GM12878 (cell line): ENCODE data around the gene FLRT1. TPM values are rescaled to one million over a fixed set of nuclear protein-coding genes. Genes with fewer than 3 reads are reported as not detected.

Source experiments
- ATAC-seq: fragments of 200-7000 bp; cut with Tn5 transposase; 3 replicates; pipeline ENCODE4 v1.9.1; 2020; ENCODE audit warnings: mild to moderate bottlenecking, moderate library complexity
- BruUV-seq: library from RNA; stranded (reverse); fragments of 400-500 nt; replicated peaks from 2 replicates; lab custom pipeline; 2021; lab: Mats Ljungman, UMichigan
- CTCF ChIA-PET: fragments of 300-600 bp; sonication (Branson Sonifier 250); formaldehyde crosslinking; extraction: SDS; loops from one replicate; lab custom pipeline; 2021; ENCODE audit warnings: inconsistent platforms; lab: Yijun Ruan, JAX
- POLR2A ChIA-PET: fragments of 350-600 bp; formaldehyde crosslinking; extraction: SDS; loops from one replicate; lab custom pipeline; 2021; ENCODE audit warnings: inconsistent platforms; lab: Charles Lee
- RAD21 ChIA-PET: fragments of 300-600 bp; sonication (Branson Sonifier 250); formaldehyde crosslinking; loops from one replicate; lab custom pipeline; 2023; ENCODE audit warnings: antibody characterized with exemption; ENCODE audit not compliant: unreplicated experiment; lab: Charles Lee
- SMC1A ChIA-PET: fragments of 300-600 bp; sonication (Branson Sonifier 250); formaldehyde crosslinking; loops from one replicate; lab custom pipeline; 2023; ENCODE audit not compliant: unreplicated experiment, uncharacterized antibody; lab: Charles Lee
- DNase-seq: peaks from one replicate; pipeline ENCODE4 v3.0.0-alpha.2; 2011; ENCODE audit warnings: low read depth, low spot score
- FAIRE-seq: peaks from 3 replicates; lab custom pipeline; 2011; peaks lifted over from hg19 to GRCh38; lab: Jason Lieb, UNC
- H2AFZ ChIP-seq: 2 replicates; pipeline ENCODE4 v1.6.0; 2011; ENCODE audit warnings: low read depth, low read length, control low read depth; ENCODE audit not compliant: control insufficient read depth
- H3K27ac ChIP-seq: 2 replicates; pipeline ENCODE4 v1.5.1; 2011; ENCODE audit warnings: control low read depth; ENCODE audit not compliant: control insufficient read depth, insufficient read depth
- H3K27me3 ChIP-seq, 2 experiments: replicated peaks in 1 of 2; 2 replicates each; pipeline versions ENCODE4 v1.6.0 to v1.6.1; 2011; ENCODE audit warnings: low read length in 1 of 2; ENCODE audit not compliant: control insufficient read depth in 2 of 2, insufficient read depth in 2 of 2
- H3K36me3 ChIP-seq, 2 experiments: 2 replicates each; pipeline ENCODE4 v1.5.1; 2011; ENCODE audit warnings: low read length in 1 of 2; ENCODE audit not compliant: control insufficient read depth in 2 of 2, insufficient read depth in 2 of 2
- H3K4me1 ChIP-seq: 2 replicates; pipeline ENCODE4 v1.6.1; 2011; ENCODE audit warnings: mild to moderate bottlenecking, low read length, moderate library complexity, mixed read lengths; ENCODE audit not compliant: control insufficient read depth, insufficient read depth
- H3K4me2 ChIP-seq: 2 replicates; pipeline ENCODE4 v1.6.0; 2011; ENCODE audit warnings: control low read depth; ENCODE audit not compliant: control insufficient read depth, insufficient read depth
- H3K4me3 ChIP-seq: fragments of 200-600 bp; sonication (generic); 2 replicates; pipeline ENCODE4 v1.5.1; 2016
- H3K79me2 ChIP-seq: 2 replicates; pipeline ENCODE4 v1.6.0; 2011; ENCODE audit warnings: low read length; ENCODE audit not compliant: control insufficient read depth, insufficient read depth
- H3K9ac ChIP-seq: 2 replicates; pipeline ENCODE4 v1.8.0; 2011; ENCODE audit warnings: low read length, control low read depth, mixed read lengths; ENCODE audit not compliant: control insufficient read depth, insufficient read depth
- H3K9me3 ChIP-seq: replicated peaks from 3 replicates; pipeline ENCODE4 v1.5.1; 2011; ENCODE audit warnings: mild to moderate bottlenecking, low read length; ENCODE audit not compliant: control insufficient read depth, insufficient read depth
- H4K20me1 ChIP-seq: 2 replicates; pipeline ENCODE4 v1.6.0; 2011; ENCODE audit not compliant: control insufficient read depth, insufficient read depth
- CHD4 ChIP-seq: fragments of 200-600 bp; sonication (generic); IDR thresholded peaks from 2 replicates; pipeline ENCODE4 v1.6.1; 2016; ENCODE audit warnings: mild to moderate bottlenecking
- CTCF ChIP-seq, 3 experiments: IDR thresholded peaks in 2 of 3; conservative IDR thresholded peaks in 1 of 3; 2 replicates each; pipeline ENCODE4 v1.5.1; 2011; ENCODE audit warnings: low read depth in 3 of 3, low read length in 3 of 3, mild to moderate bottlenecking in 3 of 3, control low read depth in 2 of 3, moderate library complexity in 2 of 3, inconsistent platforms in 1 of 3, mixed read lengths in 1 of 3; ENCODE audit not compliant: control insufficient read depth in 2 of 3, insufficient read depth in 1 of 3; ENCODE audit errors: extremely low read depth in 1 of 3
- DPF2 ChIP-seq: fragments of 450-650 bp; IDR thresholded peaks from 2 replicates; pipeline ENCODE4 v1.6.1; 2017; ENCODE audit warnings: mild to moderate bottlenecking
- GABPA ChIP-seq: IDR thresholded peaks from 2 replicates; pipeline ENCODE4 v1.6.1; 2014; ENCODE audit warnings: antibody characterized with exemption, low read depth, mild to moderate bottlenecking, inconsistent platforms
- IRF4 ChIP-seq: IDR thresholded peaks from 2 replicates; pipeline ENCODE4 v1.6.1; 2011; ENCODE audit warnings: low read depth, low read length
- MTA2 ChIP-seq: fragments of 450-650 bp; IDR thresholded peaks from 2 replicates; pipeline ENCODE4 v1.6.1; 2016; ENCODE audit warnings: low read depth, mild to moderate bottlenecking, moderate library complexity
- POLR2AphosphoS2 ChIP-seq: IDR thresholded peaks from 2 replicates; pipeline ENCODE4 v1.6.1; 2011; ENCODE audit warnings: low read depth, mild to moderate bottlenecking, low read length, improper control_type of control experiment, moderate library complexity
- SMARCA5 ChIP-seq: fragments of 450-650 bp; IDR thresholded peaks from 2 replicates; pipeline ENCODE4 v1.6.1; 2017; ENCODE audit warnings: mild to moderate bottlenecking
- ZBTB33 ChIP-seq: fragments of 450-650 bp; IDR thresholded peaks from 2 replicates; pipeline ENCODE4 v1.6.1; 2017; ENCODE audit warnings: mild to moderate bottlenecking
- ZNF24 ChIP-seq: fragments of 450-650 bp; IDR thresholded peaks from 2 replicates; pipeline ENCODE4 v1.6.1; 2017; ENCODE audit warnings: antibody characterized with exemption, mild to moderate bottlenecking
- WGBS: methylation state at CpG from one replicate; pipeline ENCODE4 v1.1.6; 2016; ENCODE audit warnings: low lambda C conversion rate; ENCODE audit not compliant: insufficient replicate concordance, insufficient coverage; ENCODE audit errors: missing lambda C conversion rate; 5-methylcytosine and 5-hydroxymethylcytosine counted together
- in situ Hi-C: fragments of 300-500 bp; cut with MboI; formaldehyde crosslinking; loops from 9 replicates; pipeline ENCODE4 v1.14.3; 2018; ENCODE audit warnings: mixed read lengths
- intact Hi-C: fragments of 100-400 bp; cut with micrococcal nuclease; formaldehyde crosslinking; loops from one replicate; pipeline ENCODE4 v1.14.2; 2022; ENCODE audit not compliant: unreplicated experiment
- polyA plus RNA-seq, 11 experiments: library from polyadenylated mRNA; depleted of rRNA in 4 of 11; unstranded in 6 of 11; stranded (reverse) in 5 of 11; fragments of >200 nt; fragmentation: Nextera tagmentation in 4 of 11; fragmentation: Illumina TruSeq in 1 of 11; extraction: Ambion mirVana in 4 of 11; extraction: Trizol in 1 of 11; gene quantifications; 1 replicate in 1 of 11; 2 replicates in 10 of 11; pipeline versions ENCODE4 v1.2.1 to v1.2.3, GENCODE V29; 2011 to 2016; ENCODE audit warnings: inconsistent platforms in 2 of 11, missing spikeins in 2 of 11, low read depth in 1 of 11
- total RNA-seq, 4 experiments: library from RNA; depleted of rRNA in 3 of 4; stranded (reverse); fragments of >200 nt in 3 of 4; fragmentation: Illumina TruSeq in 1 of 4; extraction: Trizol in 1 of 4; gene quantifications; 2 replicates each; pipeline versions ENCODE4 v1.2.1 to v1.2.3, GENCODE V29; 2013 to 2021
- TF ChIP-seq, protein P1 (sequence below): IDR thresholded peaks from 2 replicates; pipeline ENCODE4 v1.6.1; 2012; ENCODE audit warnings: low read depth, low read length, improper control_type of control experiment

Gene FLRT1
- total and polyA plus RNA-seq, 10 of the 15 experiments (the other 5 are each of a cell fraction or from before 2014, with no cell fraction given), result 0.10 to 0.12 TPM; not detected in 8

GRCh38 chr11:63997104-63997700 lies 38.5 kb upstream of the FLRT1 start:
- peaks cover 2 to 26% of the 10 kb centered on the region in 2 experiments; a peak in 3 of 4 replicates for H3K36me3 ChIP-seq
- ChIA-PET SMC1A (no interaction called here), POLR2A (no interaction called here), CTCF (no interaction called here), RAD21 (no interaction called here)
- in situ Hi-C loops, result no loop called here
- H3K4me2 ChIP-seq, result no peak overlapping the region
- H3K9me3 ChIP-seq, result no peaks in the 10 kb centered on the region
- no peak overlapping the region for H3K27ac ChIP-seq
- H3K4me3 ChIP-seq, result no peak overlapping the region
- intact Hi-C loops, result no loop called here
- H2AFZ ChIP-seq, result no peak overlapping the region
- ATAC-seq, result no peak
- H3K4me1 ChIP-seq, result no peaks in the 10 kb centered on the region; the same call in 1 of the 2 replicates
- no TSS peak for BruUV-seq
- FAIRE-seq, result no peak
- no peak for TF ChIP-seq SMARCA5
- TF ChIP-seq MTA2, result no peak
- TF ChIP-seq IRF4, result no peak
- TF ChIP-seq POLR2AphosphoS2, result no peak
- WGBS, result 91% methylated on average over 24 of the region's 27 CpGs
- no peak overlapping the region for H3K9ac ChIP-seq
- no peaks in the 10 kb centered on the region for H3K79me2 ChIP-seq
- DNase-seq, result no peak
- no peaks in the 10 kb centered on the region for H4K20me1 ChIP-seq
- no peaks in the 10 kb centered on the region for H3K27me3 ChIP-seq

DNA sequence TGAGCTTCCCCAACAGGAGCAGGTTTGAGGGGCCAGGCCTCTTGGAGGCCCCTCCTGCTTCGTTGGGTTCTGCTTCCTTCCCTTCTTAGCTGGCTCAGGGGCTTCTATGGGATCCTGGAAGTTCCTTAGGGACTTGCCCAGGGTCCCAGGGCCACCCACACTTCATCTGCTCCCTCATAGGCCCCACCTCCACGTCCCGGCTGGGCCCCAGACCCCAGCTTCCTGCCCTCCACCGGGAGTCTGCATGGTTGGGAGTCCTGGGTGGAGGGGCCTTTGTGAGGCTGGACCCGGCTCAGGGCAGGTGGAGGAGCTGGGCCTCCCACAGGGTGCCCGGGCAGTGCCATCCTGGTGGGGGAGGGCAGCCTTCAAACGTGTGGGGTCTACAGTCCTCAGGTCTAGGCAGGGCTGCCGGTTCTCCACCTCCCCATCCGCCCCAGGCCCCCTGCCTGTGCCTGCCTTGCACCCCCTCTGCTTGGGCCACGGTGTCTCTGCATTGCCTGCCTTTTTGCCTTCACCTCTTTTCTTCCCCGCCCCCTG lies 37.9 kb upstream of the FLRT1 start:
- WGBS, result 62% methylated on average over 10 of the region's 11 CpGs
- Histone ChIP-seq H3K4me1 (no peaks in the 10 kb centered on the region; the same call in 1 of the 2 replicates), H3K4me2 (no peak overlapping the region), H3K36me3 (peaks cover 2 to 26% of the 10 kb centered on the region in 2 experiments; a peak in 3 of 4 replicates), H3K27ac (no peak overlapping the region), H3K79me2 (no peaks in the 10 kb centered on the region), H3K9me3 (no peaks in the 10 kb centered on the region), H3K27me3 (no peaks in the 10 kb centered on the region), H3K9ac (no peak overlapping the region), H3K4me3 (no peak overlapping the region), H4K20me1 (no peaks in the 10 kb centered on the region; the same call in 1 of the 2 replicates), H2AFZ (no peak overlapping the region)
- ATAC-seq, result no peak
- no peak for DNase-seq
- ChIA-PET SMC1A (no interaction called here), RAD21 (no interaction called here), CTCF (no interaction called here), POLR2A (interaction anchor here (0.5 kb wide), 1 partner anchor 178 kb away, joined by 3 read pairs; no protein-coding TSS in a partner anchor)
- BruUV-seq, result no TSS peak
- TF ChIP-seq DPF2, result no peak
- no peak for TF ChIP-seq CHD4
- TF ChIP-seq ZBTB33, result no peak
- no peak for TF ChIP-seq ZNF24
- TF ChIP-seq, protein P1, sequence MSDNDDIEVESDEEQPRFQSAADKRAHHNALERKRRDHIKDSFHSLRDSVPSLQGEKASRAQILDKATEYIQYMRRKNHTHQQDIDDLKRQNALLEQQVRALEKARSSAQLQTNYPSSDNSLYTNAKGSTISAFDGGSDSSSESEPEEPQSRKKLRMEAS, result no peak
- TF ChIP-seq CTCF (IDR thresholded peaks at IDR 0.05 in 2 of 3, conservative IDR thresholded peaks at IDR 0.05 in 1 of 3; ENCODE audit: control insufficient read depth in 2 of 3, extremely low read depth in 1 of 3, insufficient read depth in 1 of 3, low read depth in 3 of 3, low read length in 3 of 3), result no peak
- TF ChIP-seq GABPA, result no peak
- intact Hi-C loops (no loop called here), in situ Hi-C loops (no loop called here)
- FAIRE-seq, result no peak
